Dendritic cell treated with granulocyte-macrophage colony-stimulating factor and Interleukin-4, amounts not matched to agents 40 ng/mL and 50 ng/mL, for 4 days (primary cell): ENCODE measurements around the gene SUCLG1.

Experiments used
- H3K27ac Mint-ChIP-seq: one replicate; pipeline ENCODE4 v1.8.0; 2022; ENCODE audit warnings: mild to moderate bottlenecking, mixed read lengths
- H3K27me3 Mint-ChIP-seq: one replicate; pipeline ENCODE4 v1.8.0; 2022; ENCODE audit warnings: mild to moderate bottlenecking, mixed read lengths
- H3K36me3 Mint-ChIP-seq: one replicate; pipeline ENCODE4 v1.8.0; 2022; ENCODE audit warnings: low read depth, mixed read lengths
- H3K4me1 Mint-ChIP-seq: one replicate; pipeline ENCODE4 v1.8.0; 2022; ENCODE audit warnings: low read depth, mixed read lengths
- H3K4me3 Mint-ChIP-seq: one replicate; pipeline ENCODE4 v1.8.0; 2022; ENCODE audit warnings: mild to moderate bottlenecking, moderate library complexity, mixed read lengths
- H3K9me3 Mint-ChIP-seq: one replicate; pipeline ENCODE4 v1.8.0; 2022; ENCODE audit warnings: mixed read lengths
- intact Hi-C: fragments of 100-400 bp; cut with micrococcal nuclease; formaldehyde crosslinking; loops from one replicate; pipeline ENCODE4 v1.15.0; 2022

Gene SUCLG1

GRCh38 chr2:84380875-84381274, 78.2 kb downstream of the SUCLG1 start:
- no peak overlapping the region for H3K4me3 Mint-ChIP-seq
- intact Hi-C loops, result no loop called here
- H3K27me3 Mint-ChIP-seq, result no peaks in the 10 kb centered on the region
- H3K36me3 Mint-ChIP-seq, result no peaks in the 10 kb centered on the region
- no peaks in the 10 kb centered on the region for H3K9me3 Mint-ChIP-seq
- H3K27ac Mint-ChIP-seq, result no peak overlapping the region
- H3K4me1 Mint-ChIP-seq, result no peaks in the 10 kb centered on the region

GRCh38 chr2:84378960-84379359, 80.1 kb downstream of the SUCLG1 start:
- no peak overlapping the region for H3K27ac Mint-ChIP-seq
- no peak overlapping the region for H3K4me3 Mint-ChIP-seq
- intact Hi-C loops, result no loop called here
- H3K36me3 Mint-ChIP-seq, result no peaks in the 10 kb centered on the region
- H3K27me3 Mint-ChIP-seq, result no peaks in the 10 kb centered on the region
- H3K4me1 Mint-ChIP-seq, result no peaks in the 10 kb centered on the region
- no peaks in the 10 kb centered on the region for H3K9me3 Mint-ChIP-seq

- no peaks in the 10 kb centered on the region for H3K9me3 Mint-ChIP-seq
- H3K4me1 Mint-ChIP-seq, result no peaks in the 10 kb centered on the region
- H3K27ac Mint-ChIP-seq, result no peak overlapping the region
- no peaks in the 10 kb centered on the region for H3K36me3 Mint-ChIP-seq
- H3K4me3 Mint-ChIP-seq, result no peak overlapping the region
- H3K27me3 Mint-ChIP-seq, result no peaks in the 10 kb centered on the region
- intact Hi-C loops, result no loop called here
Observed at GRCh38 chr2:84375020-84375419, 84.1 kb downstream of the SUCLG1 start.

- Mint-ChIP-seq H3K4me1 (no peaks in the 10 kb centered on the region), H3K9me3 (no peaks in the 10 kb centered on the region), H3K4me3 (no peak overlapping the region), H3K36me3 (no peaks in the 10 kb centered on the region), H3K27ac (no peak overlapping the region), H3K27me3 (no peaks in the 10 kb centered on the region)
- intact Hi-C loops, result no loop called here
Observed at GRCh38 chr2:84373866-84374265, 85.2 kb downstream of the SUCLG1 start.
